Right hindlimb (tissue), 1 donor: ENCODE measurements around the gene PUSL1.

ENCODE experiments used
- DNase-seq: peaks from one replicate; pipeline ENCODE4 v3.0.0-alpha.2; 2018

Gene PUSL1

GRCh38 chr1:1340791-1341548, 32.6 kb downstream of the PUSL1 start:
- no peak for DNase-seq

GRCh38 chr1:1341549-1342021, 33.2 kb downstream of the PUSL1 start:
- DNase-seq: no peak

- no peak for DNase-seq
Observed at GRCh38 chr1:1342061-1342562, 33.7 kb downstream of the PUSL1 start.

GRCh38 chr1:1342584-1343115, 34.3 kb downstream of the PUSL1 start:
- DNase-seq: no peak

GRCh38 chr1:1343811-1344421, 35.5 kb downstream of the PUSL1 start:
- no peak for DNase-seq

GRCh38 chr1:1344655-1345361, 36.4 kb downstream of the PUSL1 start:
- DNase-seq: no peak

- no peak for DNase-seq
Observed at GRCh38 chr1:1345384-1345783, 37.0 kb downstream of the PUSL1 start.

GRCh38 chr1:1345860-1346500, 37.6 kb downstream of the PUSL1 start:
- DNase-seq: no peak

GRCh38 chr1:1346501-1346890, 38.1 kb downstream of the PUSL1 start:
- DNase-seq: no peak

- no peak for DNase-seq
Observed at GRCh38 chr1:1347026-1347595, 38.7 kb downstream of the PUSL1 start.

GRCh38 chr1:1347663-1348419, 39.4 kb downstream of the PUSL1 start:
- DNase-seq: no peak

- DNase-seq: no peak
Observed at GRCh38 chr1:1348420-1349255, 40.2 kb downstream of the PUSL1 start.

GRCh38 chr1:1349256-1350012, 41.0 kb downstream of the PUSL1 start, which contains the start of gene DVL1:
Gene DVL1, minus strand, starts transcription at chr1:1349418. Its CDS starts 353 bp downstream, at chr1:1349065.
- DNase-seq: peak; percentile 82

- DNase-seq: peak; percentile 81
Observed at GRCh38 chr1:1351511-1352427, 43.4 kb downstream of the PUSL1 start.

GRCh38 chr1:1352786-1353388, 44.5 kb downstream of the PUSL1 start:
- no peak for DNase-seq

- DNase-seq: no peak
Observed at GRCh38 chr1:1353389-1354151, 45.2 kb downstream of the PUSL1 start.
